Endodermal cell (in vitro differentiated cells): ENCODE measurements around the gene ADRB1. TPM values are rescaled to one million over a fixed set of nuclear protein-coding genes. Genes with fewer than 3 reads are reported as not detected.

Experiments
- DNase-seq: peaks from one replicate; pipeline ENCODE4 v3.0.0-alpha.2; 2017
- H3K27ac ChIP-seq: 2 replicates; pipeline ENCODE4 v1.5.1; 2013; ENCODE audit warnings: mild to moderate bottlenecking, low read depth, low read length, moderate library complexity
- H3K27me3 ChIP-seq: 2 replicates; pipeline ENCODE4 v1.6.1; 2013; ENCODE audit warnings: mild to moderate bottlenecking, low read length, moderate library complexity; ENCODE audit not compliant: insufficient read depth, control insufficient read depth, poor library complexity, severe bottlenecking
- H3K36me3 ChIP-seq: 2 replicates; pipeline ENCODE4 v1.7.0; 2013; ENCODE audit warnings: mild to moderate bottlenecking, low read length, moderate library complexity; ENCODE audit not compliant: control insufficient read depth, insufficient read depth
- H3K4me1 ChIP-seq: one replicate; pipeline ENCODE4 v1.7.0; 2013; ENCODE audit warnings: low read length; ENCODE audit not compliant: control insufficient read depth, insufficient read depth
- H3K4me3 ChIP-seq: 2 replicates; pipeline ENCODE4 v1.5.1; 2013; ENCODE audit warnings: mild to moderate bottlenecking, low read length, moderate library complexity
- H3K9ac ChIP-seq: 2 replicates; pipeline ENCODE4 v1.6.1; 2013; ENCODE audit warnings: mild to moderate bottlenecking, low read length, moderate library complexity; ENCODE audit not compliant: poor library complexity, severe bottlenecking; ENCODE audit errors: extremely low read depth
- H3K9me3 ChIP-seq: 2 replicates; pipeline ENCODE4 v1.6.1; 2013; ENCODE audit warnings: mild to moderate bottlenecking, low read length, moderate library complexity; ENCODE audit not compliant: control insufficient read depth
- H3K27ac Mint-ChIP-seq: 2 replicates; pipeline ENCODE4 v1.8.0; 2020; ENCODE audit warnings: mixed read lengths
- H3K27me3 Mint-ChIP-seq: 2 replicates; pipeline ENCODE4 v1.8.0; 2021; ENCODE audit warnings: mild to moderate bottlenecking, mixed read lengths; ENCODE audit not compliant: insufficient read depth
- H3K36me3 Mint-ChIP-seq: 2 replicates; pipeline ENCODE4 v1.8.0; 2020; ENCODE audit warnings: low read depth, mixed read lengths
- H3K4me1 Mint-ChIP-seq: 2 replicates; pipeline ENCODE4 v1.8.0; 2020; ENCODE audit warnings: mixed read lengths
- H3K4me3 Mint-ChIP-seq: 2 replicates; pipeline ENCODE4 v1.8.0; 2020; ENCODE audit warnings: mild to moderate bottlenecking, moderate library complexity, mixed read lengths
- H3K9me3 Mint-ChIP-seq: 2 replicates; pipeline ENCODE4 v1.8.0; 2020; ENCODE audit warnings: mild to moderate bottlenecking, mixed read lengths
- CTCF ChIP-seq: fragments of 200-600 bp; sonication (generic); conservative IDR thresholded peaks from 2 replicates; pipeline ENCODE4 v1.5.0; 2021; ENCODE audit warnings: antibody characterized with exemption, mild to moderate bottlenecking
- WGBS, 2 experiments: methylation state at CpG; one replicate each; pipeline versions ENCODE4 v1.1.5 to v1.1.7; 2013; ENCODE audit warnings: missing lambda C conversion rate in 2 of 2, mixed read lengths in 1 of 2; ENCODE audit not compliant: insufficient coverage in 1 of 2, insufficient read length in 1 of 2; 5-methylcytosine and 5-hydroxymethylcytosine counted together
- total RNA-seq, 2 donors: library from RNA; stranded (reverse); fragmentation: NEBNext Ultra II Directional in 1 of 2; extraction: Animal tissue kit (Norgen Biotek cat#: 25700) in 1 of 2; gene quantifications; 2 replicates in 1 of 2; 3 replicates in 1 of 2; pipeline ENCODE4 v1.2.1, GENCODE V29; 2021

The ADRB1 gene
- total RNA-seq, 2 donors from 2014 or later = not detected

DNA sequence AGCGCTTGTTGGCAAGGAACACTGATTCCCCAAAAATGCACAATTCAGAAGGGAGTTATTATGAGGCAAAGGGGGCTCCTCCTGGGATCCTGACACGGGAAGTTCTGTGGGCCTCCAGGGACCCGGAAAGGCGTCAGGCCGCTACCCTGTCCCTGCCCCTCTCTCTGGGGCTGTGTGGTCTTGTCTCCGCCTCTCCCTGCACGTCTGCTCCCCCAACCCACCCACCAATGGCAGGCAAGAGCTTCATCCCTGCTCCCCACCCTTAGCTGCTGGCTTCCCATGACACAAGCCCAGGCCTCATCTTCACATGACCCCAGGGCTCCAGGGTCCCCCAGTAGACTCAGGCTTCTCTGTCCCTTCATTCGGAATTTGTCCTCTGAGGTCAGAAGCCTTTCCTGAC is 31.0 kb upstream of the ADRB1 start:
- WGBS, 2 experiments = 91 to 96% methylated on average over 4 to 8 of the region's 8 CpGs

GRCh38 chr10:114015708-114016107 is 28.0 kb upstream of the ADRB1 start:
- no peaks in the 10 kb centered on the region for H3K4me1 ChIP-seq
- H3K4me1 Mint-ChIP-seq = no peaks in the 10 kb centered on the region
- no peaks in the 10 kb centered on the region for H3K36me3 Mint-ChIP-seq
- H3K27ac ChIP-seq = no peak overlapping the region
- H3K27ac Mint-ChIP-seq = no peak overlapping the region
- no peak for TF ChIP-seq CTCF
- WGBS, 2 experiments = 75% methylated on average over 1 of the region's 1 CpG; no CpG with 5 or more reads in 1 of the 2 experiments
- H3K27me3 ChIP-seq = no peaks in the 10 kb centered on the region
- H3K27me3 Mint-ChIP-seq = peaks cover 2% of the 10 kb centered on the region
- peaks cover 8% of the 10 kb centered on the region for H3K9me3 Mint-ChIP-seq
- no peak overlapping the region for H3K9ac ChIP-seq
- no peak overlapping the region for H3K4me3 ChIP-seq
- H3K9me3 ChIP-seq = peaks cover 10% of the 10 kb centered on the region
- no peaks in the 10 kb centered on the region for H3K36me3 ChIP-seq
- no peak for DNase-seq
- no peak overlapping the region for H3K4me3 Mint-ChIP-seq

More for the DNA sequence above, 31.0 kb upstream of the ADRB1 start:
- no peaks in the 10 kb centered on the region for H3K36me3 Mint-ChIP-seq
- no peaks in the 10 kb centered on the region for H3K27me3 ChIP-seq
- H3K36me3 ChIP-seq = no peaks in the 10 kb centered on the region
- no peak overlapping the region for H3K4me3 Mint-ChIP-seq
- TF ChIP-seq CTCF = no peak
- no peak overlapping the region for H3K27ac ChIP-seq
- H3K9me3 ChIP-seq = peaks cover 10% of the 10 kb centered on the region
- no peak overlapping the region for H3K9ac ChIP-seq
- H3K27ac Mint-ChIP-seq = no peak overlapping the region
- H3K4me1 Mint-ChIP-seq = no peaks in the 10 kb centered on the region
- no peak overlapping the region for H3K4me3 ChIP-seq
- H3K27me3 Mint-ChIP-seq = peaks cover 2% of the 10 kb centered on the region
- peaks cover 8% of the 10 kb centered on the region for H3K9me3 Mint-ChIP-seq
- H3K4me1 ChIP-seq = no peaks in the 10 kb centered on the region
- DNase-seq = no peak

- Histone ChIP-seq H3K9ac (no peak overlapping the region), H3K27me3 (no peaks in the 10 kb centered on the region), H3K9me3 (peaks cover 10% of the 10 kb centered on the region), H3K4me1 (no peaks in the 10 kb centered on the region), H3K36me3 (no peaks in the 10 kb centered on the region), H3K4me3 (no peak overlapping the region), H3K27ac (no peak overlapping the region)
- Mint-ChIP-seq H3K9me3 (peaks cover 8% of the 10 kb centered on the region), H3K36me3 (no peaks in the 10 kb centered on the region), H3K27ac (no peak overlapping the region), H3K27me3 (peaks cover 2% of the 10 kb centered on the region), H3K4me3 (no peak overlapping the region), H3K4me1 (no peaks in the 10 kb centered on the region)
- WGBS, 2 experiments = 77 to 83% methylated on average over 5 to 6 of the region's 6 CpGs
- TF ChIP-seq CTCF = no peak
- no peak for DNase-seq
Measured at GRCh38 chr10:114017271-114017670, 26.4 kb upstream of the ADRB1 start.
